GM19468 (cell line): Measurements from ENCODE around the gene KRTAP5-11.
"Not testable (repeated sequence)": the region's sequence is repeated elsewhere in the genome, so short reads cannot be mapped to it uniquely, and the experiment has no call there.

Experiments used
- ATAC-seq: cut with Tn5 transposase; IDR thresholded peaks from one replicate; pipeline ENCODE4 v1.9.1; 2021; ENCODE audit warnings: mild to moderate bottlenecking, moderate library complexity, moderate number of reproducible peaks; ENCODE audit not compliant: unreplicated experiment; ENCODE audit errors: extremely low read depth

The KRTAP5-11 gene

GRCh38 chr11:71582969-71583368 lies 294 bp upstream of the KRTAP5-11 start:
- ATAC-seq, result not testable (repeated sequence)

DNA sequence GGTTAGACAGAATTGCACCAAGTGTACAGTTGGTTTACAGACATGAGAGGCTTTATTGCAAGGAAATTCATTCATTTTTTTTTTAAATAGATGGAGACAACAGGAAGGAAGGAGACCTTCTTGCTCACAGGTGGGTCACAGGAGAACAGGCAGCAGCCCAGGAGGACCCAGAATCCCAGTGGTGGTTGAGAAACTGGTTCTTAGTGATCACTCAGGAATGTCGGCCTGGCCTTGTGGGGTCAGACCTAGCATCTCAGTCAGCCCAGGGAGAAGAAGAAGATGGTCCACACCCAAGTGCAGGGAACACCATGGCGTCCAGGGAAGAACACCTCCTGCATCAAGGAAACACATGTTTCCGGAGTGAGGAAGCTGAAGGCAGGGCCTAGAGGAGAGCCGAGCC lies 849 bp downstream of the KRTAP5-11 start:
- no peak for ATAC-seq

DNA sequence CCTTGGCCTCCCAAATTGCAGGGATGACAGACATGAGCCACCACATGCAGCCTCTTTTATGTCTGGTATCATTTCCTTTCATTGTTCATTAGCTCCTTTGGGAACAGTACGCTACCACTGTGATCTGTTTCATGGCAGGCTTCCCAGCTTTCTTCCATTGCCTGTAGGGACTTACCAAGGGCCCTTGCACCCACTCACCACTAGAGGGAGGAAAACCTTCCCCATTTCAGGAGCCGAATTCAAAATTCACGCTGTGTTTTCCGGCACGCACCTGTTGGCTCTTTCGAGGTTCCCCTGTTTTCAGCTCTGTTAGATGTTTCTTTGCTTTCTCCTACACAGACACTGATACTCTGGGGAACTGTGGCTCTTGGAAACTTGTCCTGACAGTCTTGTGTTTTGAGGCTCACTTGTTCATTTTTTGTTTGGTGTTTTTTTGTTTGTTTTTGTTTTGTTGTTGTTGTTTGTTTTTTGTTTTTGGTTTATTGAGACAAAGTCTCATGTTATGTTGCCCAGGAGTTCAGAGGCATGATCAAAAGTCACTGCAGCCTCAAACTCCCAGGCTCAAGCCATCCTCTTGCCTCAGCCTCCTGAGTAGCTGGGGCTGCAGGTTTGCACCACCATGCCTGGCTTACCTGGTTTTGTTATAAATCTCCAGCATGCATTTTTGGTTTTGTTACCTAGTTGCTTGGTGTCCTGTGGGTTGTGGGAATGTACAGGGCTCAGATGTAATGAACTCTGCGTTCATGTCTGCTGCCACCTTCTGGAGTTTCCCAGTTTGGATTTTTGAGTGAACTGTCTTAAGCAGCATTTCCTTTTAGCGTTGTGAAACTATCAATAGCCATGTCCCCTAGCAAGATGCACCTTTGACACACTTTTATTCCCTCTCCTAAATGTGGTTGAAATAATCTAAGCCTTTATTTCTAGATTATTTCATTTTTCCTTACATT lies 2.3 kb downstream of the KRTAP5-11 start:
- no peak for ATAC-seq

DNA sequence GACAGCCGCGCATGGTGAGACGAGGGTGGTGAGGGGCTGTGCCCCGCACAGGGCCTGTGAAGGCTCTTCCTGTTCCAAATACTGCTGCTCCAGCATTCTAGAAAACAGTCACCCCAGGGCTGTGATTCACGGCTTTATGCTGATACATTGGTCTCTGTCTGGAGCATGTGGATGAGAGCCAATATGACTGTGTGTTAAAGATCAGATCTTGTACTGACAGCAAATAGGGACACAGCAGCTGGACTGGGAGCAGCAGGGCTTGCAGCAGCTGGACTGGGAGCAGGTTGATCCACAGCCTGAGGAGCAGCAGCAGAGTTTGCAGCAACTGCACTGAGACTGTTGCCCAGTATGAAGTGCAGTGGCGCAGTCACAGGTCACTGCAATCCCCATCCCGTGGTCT lies 3.2 kb downstream of the KRTAP5-11 start:
- not testable (repeated sequence) for ATAC-seq

- no peak for ATAC-seq
Measured at GRCh38 chr11:71577469-71578004, 5.1 kb downstream of the KRTAP5-11 start.

DNA sequence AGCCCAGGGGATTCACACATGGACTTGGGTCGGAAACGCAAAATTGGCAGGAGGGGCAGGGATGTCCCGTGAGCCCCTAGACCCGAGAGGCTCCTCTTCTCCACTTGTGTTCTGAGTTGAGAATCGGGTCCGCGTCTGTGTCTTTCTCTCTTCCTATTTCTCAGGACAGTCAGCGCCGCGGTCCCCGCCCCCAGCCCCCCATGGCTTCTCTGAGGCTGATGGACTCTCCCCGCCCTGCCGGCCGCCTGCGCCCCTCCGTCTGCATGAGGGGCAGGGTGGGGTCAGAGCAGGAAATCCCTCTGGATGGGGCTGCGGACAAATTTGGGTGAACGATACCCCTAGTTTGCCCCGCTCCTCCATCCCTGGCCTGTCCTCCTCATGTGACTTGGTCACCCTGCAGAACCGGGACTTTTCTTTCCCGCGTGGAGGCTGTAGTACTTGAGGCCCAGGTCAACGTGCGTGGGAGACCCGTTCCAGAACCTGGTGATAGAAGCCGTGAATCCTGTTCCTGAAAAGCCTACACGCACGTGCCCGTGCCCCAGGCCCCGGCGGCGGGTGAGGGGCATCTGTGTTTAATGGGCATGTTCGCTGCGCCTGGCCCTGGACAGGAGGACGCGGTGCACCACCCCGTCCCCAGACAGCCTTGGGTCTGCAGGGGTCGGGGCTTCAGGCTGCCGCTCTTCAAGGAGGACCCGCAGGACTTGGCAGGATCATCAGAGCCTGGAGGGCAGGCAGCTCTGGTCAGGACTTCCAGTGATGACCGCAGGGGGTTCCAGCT lies 5.8 kb downstream of the KRTAP5-11 start:
- ATAC-seq, result not testable (repeated sequence)

- ATAC-seq, result no peak
Measured at GRCh38 chr11:71575723-71576424, 6.8 kb downstream of the KRTAP5-11 start.

DNA sequence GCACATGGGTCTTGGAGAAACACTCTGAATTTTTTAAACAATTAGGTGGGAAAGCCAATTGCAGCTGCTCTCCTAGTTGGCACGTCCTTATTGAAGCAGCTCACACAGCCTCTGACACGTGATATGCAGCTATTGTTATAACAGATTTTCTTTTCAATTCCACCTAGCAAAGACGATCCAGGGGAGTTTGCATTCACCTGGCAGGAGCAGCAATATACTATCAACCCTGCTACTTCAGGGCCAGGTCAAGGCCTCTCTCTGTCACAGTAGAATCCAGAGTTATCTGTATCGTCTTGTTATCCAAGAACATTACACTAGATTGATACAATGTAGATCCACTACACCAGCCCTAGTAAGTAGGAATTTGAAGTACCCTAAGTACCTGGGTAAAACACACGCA lies 8.3 kb downstream of the KRTAP5-11 start:
- no peak for ATAC-seq

- ATAC-seq, result no peak
Measured at GRCh38 chr11:71572811-71573210, 9.9 kb downstream of the KRTAP5-11 start.

- ATAC-seq, result not testable (repeated sequence)
Measured at GRCh38 chr11:71571101-71571850, 11.4 kb downstream of the KRTAP5-11 start.

DNA sequence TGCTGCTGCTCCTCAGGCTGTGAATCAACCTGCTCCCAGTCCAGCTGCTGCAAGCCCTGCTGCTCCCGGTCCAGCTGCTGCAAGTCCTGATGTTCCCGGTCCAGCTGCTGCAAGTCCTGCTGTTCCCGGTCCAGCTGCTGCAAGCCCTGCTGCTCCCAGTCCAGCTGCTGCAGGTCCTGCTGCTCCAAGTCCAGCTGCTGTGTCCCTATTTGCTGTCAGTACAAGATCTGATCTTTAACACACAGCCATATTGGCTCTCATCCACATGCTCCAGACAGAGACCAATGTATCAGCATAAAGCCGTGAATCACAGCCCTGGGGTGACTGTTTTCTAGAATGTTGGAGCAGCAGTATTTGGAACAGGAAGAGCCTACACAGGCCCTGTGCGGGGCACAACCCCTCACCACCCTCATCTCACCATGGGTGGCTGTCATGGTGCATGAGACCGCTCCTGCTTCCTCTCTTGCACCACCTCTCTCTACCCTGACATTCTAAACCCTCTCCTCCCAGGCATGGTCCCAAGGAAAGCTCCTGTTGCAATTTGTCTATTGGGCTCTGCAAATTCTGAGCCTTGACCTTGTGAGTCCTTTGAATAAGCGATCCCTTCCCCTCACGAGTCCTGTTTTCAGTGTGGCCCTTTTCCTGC lies 13.8 kb downstream of the KRTAP5-11 start:
- no peak for ATAC-seq

DNA sequence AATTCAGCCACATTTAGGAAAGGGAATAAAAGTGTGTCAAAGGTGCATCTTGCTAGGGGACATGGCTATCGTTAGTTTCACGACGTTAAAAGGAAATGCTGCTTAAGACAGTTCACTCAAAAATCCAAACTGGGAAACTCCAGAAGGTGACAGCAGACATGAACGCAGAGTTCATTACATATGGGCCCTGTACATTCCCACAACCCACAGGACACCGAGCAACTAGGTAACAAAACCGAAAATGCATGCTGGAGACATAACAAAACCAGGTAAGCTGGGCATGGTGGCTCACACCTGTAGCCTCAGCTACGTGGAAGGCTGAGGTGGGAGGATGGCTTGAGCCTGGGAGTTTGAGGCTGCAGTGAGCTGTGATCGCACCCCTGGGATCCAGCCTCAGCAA lies 15.0 kb downstream of the KRTAP5-11 start:
- ATAC-seq, result not testable (repeated sequence)

DNA sequence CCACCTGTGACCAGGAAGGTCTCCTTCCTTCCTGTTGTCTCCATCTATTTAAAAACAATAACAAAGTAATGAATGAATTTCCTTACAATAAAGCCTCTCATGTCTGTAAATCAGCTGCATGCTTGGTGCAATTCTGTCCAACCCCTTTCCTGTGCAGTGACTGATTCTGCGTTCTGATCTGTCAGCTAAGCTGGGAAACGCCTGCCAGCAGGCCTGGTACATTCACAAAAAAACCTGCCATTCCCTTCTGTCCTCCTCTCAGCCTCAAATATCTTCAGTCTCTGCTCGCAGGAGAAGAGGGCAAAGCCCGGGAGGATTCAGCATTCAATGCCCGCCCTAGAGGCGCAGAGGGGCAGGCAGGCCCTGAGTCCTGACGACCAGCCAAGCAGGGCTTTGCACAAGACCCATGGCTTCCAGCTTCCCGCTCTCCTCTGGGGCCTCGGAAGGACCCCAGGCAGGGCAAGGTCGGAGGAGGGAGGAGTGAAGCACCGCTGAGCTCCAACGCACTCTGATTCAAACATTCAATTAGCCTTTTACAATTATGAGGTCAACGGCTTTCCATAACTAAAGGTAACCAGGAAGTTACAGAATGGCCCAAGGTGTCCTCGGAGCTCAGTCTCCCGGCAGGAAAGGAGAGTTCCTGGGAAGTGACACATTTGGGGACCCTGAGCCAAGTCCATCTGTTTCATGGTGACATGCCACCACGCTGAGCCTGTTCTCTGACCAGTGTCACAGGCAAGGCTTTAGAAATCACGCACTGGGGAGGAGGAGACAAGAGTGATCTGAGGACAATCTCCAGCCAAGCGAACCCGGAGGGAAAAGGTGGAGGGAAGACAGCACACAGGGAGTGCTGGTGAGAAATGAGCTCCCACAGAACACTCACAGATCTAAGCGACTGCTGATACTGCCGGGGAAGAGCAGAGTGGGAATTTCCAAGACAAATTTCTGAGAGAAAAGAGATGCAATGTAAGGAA lies 15.8 kb downstream of the KRTAP5-11 start:
- not testable (repeated sequence) for ATAC-seq

DNA sequence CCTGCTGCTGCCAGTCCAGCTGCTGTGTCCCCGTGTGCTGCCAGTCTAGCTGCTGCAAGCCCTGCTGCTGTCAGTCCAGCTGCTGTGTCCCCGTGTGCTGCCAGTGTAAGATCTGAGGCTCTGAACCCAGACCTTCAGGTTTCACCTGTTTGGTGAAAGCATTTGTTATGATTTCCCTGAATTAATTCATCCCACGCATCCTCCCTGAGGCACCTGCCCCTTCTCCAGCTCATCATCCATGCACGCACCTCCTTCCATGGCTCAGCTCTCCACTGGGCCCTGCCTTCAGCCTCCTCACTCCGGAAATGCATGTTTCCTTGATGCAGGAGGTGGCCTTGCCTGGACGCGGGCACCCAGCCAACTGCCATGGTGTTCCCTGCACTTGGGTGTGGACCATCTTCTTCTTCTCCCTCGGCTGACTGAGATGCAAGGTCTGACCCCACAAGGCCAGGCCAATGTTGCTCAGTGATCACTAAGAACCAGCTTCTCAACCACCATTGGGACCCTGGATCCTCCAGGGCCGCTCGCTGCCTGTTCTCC lies 16.5 kb downstream of the KRTAP5-11 start:
- ATAC-seq, result no peak

- no peak for ATAC-seq
Measured at GRCh38 chr11:71565263-71565662, 17.4 kb downstream of the KRTAP5-11 start, which contains the start of gene KRTAP5-10. Gene KRTAP5-10 (plus strand): TSS chr11:71565563. CDS start chr11:71565588, 25 bp downstream.

DNA sequence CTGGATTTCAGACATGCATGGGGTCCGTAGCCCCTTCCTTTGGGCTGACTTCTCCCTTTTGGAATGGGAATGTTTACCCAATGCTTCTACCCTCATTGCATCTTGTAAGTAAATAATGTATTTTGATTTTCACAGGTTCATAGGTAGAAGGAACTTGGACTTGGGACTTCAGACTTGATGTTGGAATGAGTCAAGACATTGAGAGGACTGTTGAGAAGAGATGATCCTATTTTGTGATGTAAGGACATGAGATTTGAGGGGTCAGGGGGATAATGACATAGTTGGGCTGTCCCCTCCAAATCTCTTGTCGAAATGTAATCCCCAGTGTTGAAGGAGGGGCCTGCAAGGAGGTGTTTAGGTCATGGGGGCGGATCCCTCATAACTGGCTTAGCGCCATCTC lies 18.2 kb downstream of the KRTAP5-11 start:
- ATAC-seq, result no peak

GRCh38 chr11:71563406-71563805 lies 19.3 kb downstream of the KRTAP5-11 start:
- ATAC-seq, result no peak

DNA sequence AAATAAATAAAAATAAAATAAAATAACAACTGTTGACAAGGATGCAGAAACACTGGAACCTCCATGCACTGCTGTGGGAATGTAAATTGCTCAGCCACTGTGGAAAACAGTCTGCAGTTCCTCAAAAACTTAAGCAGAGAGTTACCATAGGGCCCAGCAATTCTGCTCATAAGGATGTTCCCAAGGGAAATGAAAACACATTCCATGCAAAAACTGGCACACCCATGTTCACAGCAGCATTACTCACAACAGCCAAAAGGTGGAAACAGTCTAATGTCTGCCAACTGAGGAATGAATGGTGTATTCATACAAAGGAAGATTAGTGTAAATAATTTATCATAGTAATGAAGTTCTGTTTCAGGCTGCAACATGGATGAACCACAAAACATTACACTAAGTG lies 20.6 kb downstream of the KRTAP5-11 start:
- ATAC-seq, result no peak
